Loucy (cell line): ENCODE data around the gene FKBP9.

Source experiments
- H2AFZ ChIP-seq: fragments of 200-600 bp; sonication (generic); 2 replicates; pipeline ENCODE4 v1.6.0; 2016; ENCODE audit warnings: antibody characterized with exemption, mild to moderate bottlenecking, low read length, moderate library complexity
- H3F3A ChIP-seq: fragments of 200-600 bp; 2 replicates; pipeline ENCODE4 v1.6.0; 2016; ENCODE audit warnings: antibody characterized with exemption, low read depth, mild to moderate bottlenecking
- H3K27me3 ChIP-seq: fragments of 200-600 bp; sonication (generic); 2 replicates; pipeline ENCODE4 v1.6.1; 2014; ENCODE audit warnings: low read length, mild to moderate bottlenecking; ENCODE audit not compliant: insufficient read depth, poor library complexity, severe bottlenecking
- H3K36me3 ChIP-seq: fragments of 200-600 bp; sonication (generic); 2 replicates; pipeline ENCODE4 v1.6.1; 2016; ENCODE audit warnings: low read length; ENCODE audit not compliant: insufficient read depth
- H3K4me1 ChIP-seq: fragments of 200-600 bp; sonication (generic); 2 replicates; pipeline ENCODE4 v1.5.1; 2014; ENCODE audit warnings: low read length, mild to moderate bottlenecking; ENCODE audit not compliant: insufficient read depth, poor library complexity, severe bottlenecking
- H3K4me2 ChIP-seq: fragments of 200-600 bp; sonication (generic); 2 replicates; pipeline ENCODE4 v1.6.0; 2014; ENCODE audit warnings: antibody characterized with exemption, low read length, low read depth, mild to moderate bottlenecking; ENCODE audit not compliant: poor library complexity, severe bottlenecking
- H3K4me3 ChIP-seq: fragments of 200-600 bp; sonication (generic); 2 replicates; pipeline ENCODE4 v1.5.1; 2014; ENCODE audit warnings: low read length, mild to moderate bottlenecking, mixed read lengths; ENCODE audit not compliant: poor library complexity, severe bottlenecking
- H3K79me2 ChIP-seq: fragments of 200-600 bp; sonication (generic); 2 replicates; pipeline ENCODE4 v1.6.1; 2014; ENCODE audit warnings: low read length; ENCODE audit not compliant: insufficient read depth
- H3K9ac ChIP-seq: fragments of 200-600 bp; sonication (generic); 2 replicates; pipeline ENCODE4 v1.6.0; 2014; ENCODE audit warnings: mild to moderate bottlenecking, low read depth, low read length, moderate library complexity; ENCODE audit not compliant: poor library complexity, severe bottlenecking
- H3K9me2 ChIP-seq: fragments of 200-600 bp; sonication (generic); replicated peaks from 2 replicates; pipeline ENCODE4 v1.6.1; 2016; ENCODE audit warnings: low read depth, low read length, mixed read lengths
- H3K9me3 ChIP-seq: fragments of 200-600 bp; sonication (generic); 2 replicates; pipeline ENCODE4 v1.6.1; 2014; ENCODE audit warnings: mild to moderate bottlenecking, antibody characterized with exemption, low read length, low read depth; ENCODE audit not compliant: insufficient read depth
- H4K20me1 ChIP-seq: fragments of 200-600 bp; sonication (generic); 2 replicates; pipeline ENCODE4 v1.6.0; 2014; ENCODE audit warnings: antibody characterized with exemption, low read length, mild to moderate bottlenecking; ENCODE audit not compliant: insufficient read depth, poor library complexity, severe bottlenecking
- EZH2phosphoT487 ChIP-seq: fragments of 200-600 bp; IDR thresholded peaks from 2 replicates; pipeline ENCODE4 v1.6.1; 2018; ENCODE audit warnings: antibody characterized with exemption, mild to moderate bottlenecking, moderate library complexity, borderline replicate concordance
- TF ChIP-seq, protein P1 (sequence below): fragments of 200-600 bp; sonication (generic); conservative IDR thresholded peaks from 2 replicates; pipeline ENCODE4 v1.5.1; 2014; ENCODE audit warnings: mild to moderate bottlenecking, antibody characterized with exemption, low read length

Gene FKBP9

DNA sequence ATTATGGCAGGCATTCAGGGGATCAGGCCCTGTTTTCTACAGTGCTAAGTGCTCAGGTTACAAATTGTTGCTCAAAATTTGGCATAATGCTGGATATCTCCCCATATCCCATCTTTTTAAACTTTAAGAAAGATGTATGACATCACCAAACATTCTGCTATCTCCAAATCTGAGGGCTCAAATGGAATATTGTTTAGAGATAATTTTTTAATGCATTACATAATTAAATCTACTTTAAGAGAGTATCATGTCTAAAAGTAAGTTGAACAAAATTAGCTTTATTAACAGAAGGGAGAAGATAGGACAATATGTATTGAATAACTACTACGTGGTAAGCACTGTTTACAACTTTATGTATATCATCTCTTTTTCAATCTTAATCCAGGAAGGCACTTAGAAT lies 91.5 kb downstream of the FKBP9 start:
- H4K20me1 ChIP-seq, result peaks cover 70% of the 10 kb centered on the region
- TF ChIP-seq, protein P1, sequence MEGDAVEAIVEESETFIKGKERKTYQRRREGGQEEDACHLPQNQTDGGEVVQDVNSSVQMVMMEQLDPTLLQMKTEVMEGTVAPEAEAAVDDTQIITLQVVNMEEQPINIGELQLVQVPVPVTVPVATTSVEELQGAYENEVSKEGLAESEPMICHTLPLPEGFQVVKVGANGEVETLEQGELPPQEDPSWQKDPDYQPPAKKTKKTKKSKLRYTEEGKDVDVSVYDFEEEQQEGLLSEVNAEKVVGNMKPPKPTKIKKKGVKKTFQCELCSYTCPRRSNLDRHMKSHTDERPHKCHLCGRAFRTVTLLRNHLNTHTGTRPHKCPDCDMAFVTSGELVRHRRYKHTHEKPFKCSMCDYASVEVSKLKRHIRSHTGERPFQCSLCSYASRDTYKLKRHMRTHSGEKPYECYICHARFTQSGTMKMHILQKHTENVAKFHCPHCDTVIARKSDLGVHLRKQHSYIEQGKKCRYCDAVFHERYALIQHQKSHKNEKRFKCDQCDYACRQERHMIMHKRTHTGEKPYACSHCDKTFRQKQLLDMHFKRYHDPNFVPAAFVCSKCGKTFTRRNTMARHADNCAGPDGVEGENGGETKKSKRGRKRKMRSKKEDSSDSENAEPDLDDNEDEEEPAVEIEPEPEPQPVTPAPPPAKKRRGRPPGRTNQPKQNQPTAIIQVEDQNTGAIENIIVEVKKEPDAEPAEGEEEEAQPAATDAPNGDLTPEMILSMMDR, result no peak
- TF ChIP-seq EZH2phosphoT487, result no peak
- peaks cover 29% of the 10 kb centered on the region for H3K4me1 ChIP-seq
- H2AFZ ChIP-seq, result no peak overlapping the region
- no peaks in the 10 kb centered on the region for H3K9me3 ChIP-seq
- peaks cover 93% of the 10 kb centered on the region for H3K79me2 ChIP-seq
- no peaks in the 10 kb centered on the region for H3K27me3 ChIP-seq
- no peak overlapping the region for H3K9ac ChIP-seq
- no peaks in the 10 kb centered on the region for H3K9me2 ChIP-seq
- no peak overlapping the region for H3K4me3 ChIP-seq
- no peaks in the 10 kb centered on the region for H3K36me3 ChIP-seq
- H3F3A ChIP-seq, result peaks cover 6% of the 10 kb centered on the region
- H3K4me2 ChIP-seq, result no peak overlapping the region

DNA sequence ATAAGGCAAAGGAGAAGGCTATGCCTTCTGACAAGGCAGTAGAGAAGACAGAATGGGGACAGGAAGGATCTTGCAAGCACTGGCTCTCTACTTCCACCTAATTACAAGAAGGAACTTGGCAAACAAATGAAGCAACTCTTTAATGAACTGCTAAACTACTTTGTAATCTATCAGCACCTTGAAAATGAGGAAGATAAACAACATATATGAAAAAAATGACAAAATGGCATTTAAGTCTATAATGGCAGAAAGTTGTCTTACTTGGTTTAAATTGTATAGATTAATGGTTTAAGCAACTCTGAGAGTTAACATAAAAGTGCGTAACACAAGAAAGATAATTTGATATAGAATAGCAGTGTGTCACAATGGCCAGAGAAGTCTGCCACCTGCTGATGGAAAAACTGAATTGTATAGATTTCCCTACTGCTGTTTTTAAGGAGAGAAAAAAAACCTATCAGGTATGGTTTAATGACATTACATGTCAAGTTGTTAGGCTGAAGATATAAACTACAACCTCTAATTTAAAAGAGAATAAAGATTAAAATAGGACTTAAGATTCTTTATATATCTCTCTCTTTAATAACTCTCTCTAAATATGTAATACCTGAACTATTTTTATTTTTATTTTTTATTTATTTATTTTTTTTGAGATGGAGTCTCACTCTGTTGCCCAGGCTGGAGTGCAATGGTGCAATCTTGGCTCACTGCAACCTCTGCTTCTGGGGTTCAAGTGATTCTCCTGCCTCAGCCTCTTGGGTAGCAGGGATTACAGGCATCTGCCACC lies 93.5 kb downstream of the FKBP9 start:
- Histone ChIP-seq H3K36me3 (no peaks in the 10 kb centered on the region), H3K27me3 (no peaks in the 10 kb centered on the region), H3K4me2 (peak overlapping the region; percentile 59)

DNA sequence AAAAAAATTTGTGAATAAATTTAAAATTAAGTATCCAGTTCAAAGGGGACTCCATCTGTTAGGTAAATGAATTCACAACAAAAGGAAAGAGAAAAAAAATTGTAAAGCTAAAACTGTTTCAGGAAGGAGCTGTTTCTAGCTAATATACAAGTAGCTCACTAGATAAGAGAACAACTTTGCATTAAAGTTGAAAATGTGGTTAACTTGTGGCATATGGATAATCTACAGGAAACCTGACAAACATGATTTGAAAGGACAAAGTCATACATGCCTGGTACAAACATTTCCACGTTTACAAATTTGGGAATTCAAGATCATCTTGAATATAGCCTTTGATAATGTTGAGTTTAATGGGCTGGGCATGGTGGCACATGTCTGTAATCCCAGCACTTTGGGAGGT lies 96.5 kb downstream of the FKBP9 start:
- H3K36me3 ChIP-seq, result no peaks in the 10 kb centered on the region
- no peaks in the 10 kb centered on the region for H3K27me3 ChIP-seq
- TF ChIP-seq, protein P1, result no peak
- TF ChIP-seq EZH2phosphoT487, result no peak
- H3F3A ChIP-seq, result peaks cover 15% of the 10 kb centered on the region
- no peaks in the 10 kb centered on the region for H3K9me2 ChIP-seq
- H3K79me2 ChIP-seq, result peaks cover 89% of the 10 kb centered on the region
- H3K9me3 ChIP-seq, result no peaks in the 10 kb centered on the region
- peak overlapping the region; percentile 76 for H3K4me2 ChIP-seq
- peak overlapping the region; percentile 63 for H3K4me3 ChIP-seq
- peaks cover 61% of the 10 kb centered on the region for H3K4me1 ChIP-seq
- H3K9ac ChIP-seq, result peak overlapping the region; percentile 69
- H2AFZ ChIP-seq, result no peak overlapping the region
- H4K20me1 ChIP-seq, result peaks cover 69% of the 10 kb centered on the region

More for the DNA sequence above, 93.5 kb downstream of the FKBP9 start:
- H4K20me1 ChIP-seq, result peaks cover 74% of the 10 kb centered on the region
- H3K4me1 ChIP-seq, result peaks cover 49% of the 10 kb centered on the region
- H3K79me2 ChIP-seq, result peaks cover 88% of the 10 kb centered on the region
- no peak overlapping the region for H2AFZ ChIP-seq
- peaks cover 15% of the 10 kb centered on the region for H3F3A ChIP-seq
- H3K9me2 ChIP-seq, result no peaks in the 10 kb centered on the region
- TF ChIP-seq, protein P1, result peak; percentile 79
- no peak for TF ChIP-seq EZH2phosphoT487
- H3K9ac ChIP-seq, result peak overlapping the region; percentile 27
- no peaks in the 10 kb centered on the region for H3K9me3 ChIP-seq
- H3K4me3 ChIP-seq, result peak overlapping the region; percentile 4
